Ovary (tissue), 9 donors: ENCODE measurements around the gene DRC1. TPM values are rescaled to one million over a fixed set of nuclear protein-coding genes. Genes with fewer than 3 reads are reported as not detected.

Experiments used
- DNase-seq, 5 donors: peaks; one replicate each; pipeline ENCODE4 v3.0.0-alpha.2; 2019 to 2020
- H3K27ac ChIP-seq, 2 donors: fragments of 200-600 bp; one replicate each; pipeline versions ENCODE4 v1.5.1 to v1.8.0; 2019 to 2022
- H3K27me3 ChIP-seq: fragments of 200-600 bp; one replicate; pipeline ENCODE4 v1.8.0; 2022
- H3K36me3 ChIP-seq: fragments of 200-600 bp; sonication (generic); one replicate; pipeline ENCODE4 v1.5.1; 2019
- H3K4me1 ChIP-seq: one replicate; pipeline ENCODE4 v1.8.1; 2013; ENCODE audit warnings: mild to moderate bottlenecking, moderate library complexity; ENCODE audit not compliant: insufficient read depth
- H3K4me3 ChIP-seq: fragments of 200-600 bp; sonication (generic); one replicate; pipeline ENCODE4 v1.5.1; 2017
- H3K9me3 ChIP-seq, 2 donors: fragments of 200-600 bp in 1 of 2; sonication (generic) in 1 of 2; one replicate each; pipeline versions ENCODE4 v1.5.1 to v1.8.1; 2013 to 2019; ENCODE audit warnings: mild to moderate bottlenecking in 1 of 2, moderate library complexity in 1 of 2
- EP300 ChIP-seq: sonication (generic); formaldehyde crosslinking; IDR thresholded peaks from one replicate; pipeline ENCODE4 v1.6.1; 2017; ENCODE audit warnings: antibody characterized with exemption
- POLR2A ChIP-seq: fragments of 450-650 bp; IDR thresholded peaks from one replicate; pipeline ENCODE4 v1.6.1; 2017; ENCODE audit warnings: antibody characterized with exemption, mild to moderate bottlenecking, moderate library complexity
- WGBS, 3 donors: extraction: QIAGEN DNeasy Blood & Tissue Kit in 1 of 3; methylation state at CpG; one replicate each; pipeline versions ENCODE4 v1.1.5 to v1.1.7; 2013 to 2017; 5-methylcytosine and 5-hydroxymethylcytosine counted together
- intact Hi-C, 4 donors: fragments of 100-400 bp; cut with DNase I; formaldehyde crosslinking; loops; one replicate each; pipeline versions ENCODE4 v1.11.0 to v1.15.1; 2022 to 2023
- polyA plus RNA-seq, 2 donors: library from polyadenylated mRNA; stranded (reverse); fragments of 200-250 nt in 1 of 2; fragments of 350-450 nt in 1 of 2; fragmentation: Illumina TruSeq in 1 of 2; extraction: RNeasy Lipid Tissue Mini Kit (QIAGEN cat#74804) in 1 of 2; gene quantifications; one replicate each; pipeline ENCODE4 v1.2.3, GENCODE V29; 2013 to 2014
- total RNA-seq, 7 donors: library from RNA; depleted of rRNA in 2 of 7; stranded (reverse); fragments of >200 nt in 2 of 7; fragmentation: NEBNext Ultra II Directional in 3 of 7; extraction: Animal tissue kit (Norgen Biotek cat#: 25700) in 3 of 7; gene quantifications; one replicate each; pipeline versions ENCODE4 v1.1.0 to v1.2.4, GENCODE V29; 2016 to 2023
- TF ChIP-seq, protein P1 (sequence below), 3 donors: fragments of 450-650 bp in 2 of 3; fragments of 200-600 bp in 1 of 3; IDR thresholded peaks; one replicate each; pipeline versions ENCODE4 v1.5.1 to v1.8.0; 2016 to 2022; ENCODE audit warnings: antibody characterized with exemption in 3 of 3, mild to moderate bottlenecking in 1 of 3
- donor health status: DM: no; HTN: no; CAD: no; lungs with moderate emphysema.
- donor health status: DM: no; HTN: no; CAD: no.
- donor health status: Bipolar disorder and iron deficiency.
- donor health status: DM: yes; HTN: yes; CAD: no.
- donor health status: DM: no; HTN: no; CAD: no.
- donor health status: DM: yes; HTN: yes; CAD: no.

Gene DRC1
- total and polyA plus RNA-seq, 9 donors, result 0.05 to 11.8 (median 1.2) TPM; not detected in 3

DNA sequence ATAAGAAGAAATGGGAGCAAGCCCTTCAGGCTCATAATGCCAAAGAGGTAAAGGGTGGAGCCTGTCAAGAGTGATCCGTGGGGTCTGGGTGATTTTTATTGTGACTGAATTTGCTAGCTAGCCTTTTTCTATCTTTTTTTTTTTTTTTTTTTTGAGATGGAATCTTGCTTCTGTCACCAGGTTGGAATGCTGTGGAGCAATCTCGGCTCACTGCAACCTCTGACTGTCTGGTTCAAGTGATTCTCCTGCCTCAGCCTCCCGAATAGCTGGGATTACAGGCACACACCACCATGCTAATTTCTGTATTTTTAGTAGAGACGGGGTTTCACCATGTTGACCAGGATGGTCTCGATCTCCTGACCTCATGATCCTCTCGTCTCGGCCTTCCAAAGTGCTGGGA, 29.1 kb downstream of the DRC1 start:
- peaks cover 2% of the 10 kb centered on the region for H3K4me1 ChIP-seq
- intact Hi-C loops, result no loop called here
- no peak for DNase-seq
- no peak overlapping the region for H3K27ac ChIP-seq
- H3K4me3 ChIP-seq, result no peak overlapping the region
- TF ChIP-seq, protein P1, sequence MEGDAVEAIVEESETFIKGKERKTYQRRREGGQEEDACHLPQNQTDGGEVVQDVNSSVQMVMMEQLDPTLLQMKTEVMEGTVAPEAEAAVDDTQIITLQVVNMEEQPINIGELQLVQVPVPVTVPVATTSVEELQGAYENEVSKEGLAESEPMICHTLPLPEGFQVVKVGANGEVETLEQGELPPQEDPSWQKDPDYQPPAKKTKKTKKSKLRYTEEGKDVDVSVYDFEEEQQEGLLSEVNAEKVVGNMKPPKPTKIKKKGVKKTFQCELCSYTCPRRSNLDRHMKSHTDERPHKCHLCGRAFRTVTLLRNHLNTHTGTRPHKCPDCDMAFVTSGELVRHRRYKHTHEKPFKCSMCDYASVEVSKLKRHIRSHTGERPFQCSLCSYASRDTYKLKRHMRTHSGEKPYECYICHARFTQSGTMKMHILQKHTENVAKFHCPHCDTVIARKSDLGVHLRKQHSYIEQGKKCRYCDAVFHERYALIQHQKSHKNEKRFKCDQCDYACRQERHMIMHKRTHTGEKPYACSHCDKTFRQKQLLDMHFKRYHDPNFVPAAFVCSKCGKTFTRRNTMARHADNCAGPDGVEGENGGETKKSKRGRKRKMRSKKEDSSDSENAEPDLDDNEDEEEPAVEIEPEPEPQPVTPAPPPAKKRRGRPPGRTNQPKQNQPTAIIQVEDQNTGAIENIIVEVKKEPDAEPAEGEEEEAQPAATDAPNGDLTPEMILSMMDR (IDR thresholded peaks at IDR 0.05), result no peak
- TF ChIP-seq EP300 (no peak), POLR2A (no peak)
- H3K27me3 ChIP-seq, result no peaks in the 10 kb centered on the region
- H3K36me3 ChIP-seq, result no peaks in the 10 kb centered on the region
- no peaks in the 10 kb centered on the region for H3K9me3 ChIP-seq
- 87 to 94% (median 92%) methylated on average over 7 of the region's 7 CpGs for WGBS, 3 donors

DNA sequence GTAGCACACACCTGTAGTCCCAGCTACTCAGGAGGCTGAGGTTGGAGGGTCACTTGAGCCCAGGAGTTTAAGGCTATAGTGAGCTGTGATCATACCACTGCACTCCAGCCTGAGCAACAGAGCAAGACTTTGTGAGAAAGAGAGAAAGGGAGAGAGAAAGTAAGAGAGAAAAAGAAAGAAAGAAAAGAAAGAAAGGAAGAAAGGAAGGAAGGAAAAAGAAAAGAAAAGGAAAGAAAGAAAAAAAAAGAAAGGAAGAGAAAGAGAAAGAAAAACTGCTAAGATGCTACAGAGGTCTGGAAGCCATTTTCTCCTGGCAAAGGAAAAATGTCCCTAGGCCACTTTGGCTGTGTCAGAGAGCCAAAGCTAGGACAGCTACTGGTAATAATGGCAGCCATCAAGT, 30.6 kb downstream of the DRC1 start:
- peaks cover 2% of the 10 kb centered on the region for H3K4me1 ChIP-seq
- TF ChIP-seq EP300, result no peak
- TF ChIP-seq, protein P1 (IDR thresholded peaks at IDR 0.05), result no peak
- no peak for TF ChIP-seq POLR2A
- H3K27me3 ChIP-seq, result no peaks in the 10 kb centered on the region
- H3K4me3 ChIP-seq, result no peak overlapping the region
- intact Hi-C loops, result no loop called here
- no peak for DNase-seq
- H3K9me3 ChIP-seq, result no peaks in the 10 kb centered on the region
- no peak overlapping the region for H3K27ac ChIP-seq
- H3K36me3 ChIP-seq, result no peaks in the 10 kb centered on the region

DNA sequence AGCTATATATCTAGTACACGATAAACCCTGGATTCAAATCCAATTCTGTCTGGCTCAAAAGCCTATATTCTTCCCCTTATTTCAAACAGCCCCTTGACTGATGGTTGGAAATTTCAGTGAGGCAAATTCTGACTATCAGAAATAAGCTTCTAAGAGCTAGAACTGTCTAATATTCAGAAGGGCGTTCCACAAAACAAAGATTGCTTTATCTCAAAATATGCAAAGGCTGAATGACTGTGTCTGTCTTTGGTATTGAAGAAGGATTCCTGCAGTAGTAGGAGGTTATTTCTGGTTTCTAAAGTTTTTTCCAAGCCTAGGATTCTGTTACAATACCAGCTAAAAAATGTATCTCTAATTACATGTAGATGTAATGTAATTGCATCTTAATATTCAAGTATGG, 31.1 kb downstream of the DRC1 start:
- WGBS, 3 donors, result 12 to 51% (median 20%) methylated on average over 2 of the region's 2 CpGs
- peaks cover 2% of the 10 kb centered on the region for H3K4me1 ChIP-seq
- no peak overlapping the region for H3K27ac ChIP-seq
- intact Hi-C loops, result no loop called here
- no peak for DNase-seq
- TF ChIP-seq EP300 (no peak), POLR2A (no peak)
- TF ChIP-seq, protein P1 (IDR thresholded peaks at IDR 0.05), result no peak
- H3K9me3 ChIP-seq, result no peaks in the 10 kb centered on the region
- no peak overlapping the region for H3K4me3 ChIP-seq
- no peaks in the 10 kb centered on the region for H3K27me3 ChIP-seq
- H3K36me3 ChIP-seq, result no peaks in the 10 kb centered on the region

DNA sequence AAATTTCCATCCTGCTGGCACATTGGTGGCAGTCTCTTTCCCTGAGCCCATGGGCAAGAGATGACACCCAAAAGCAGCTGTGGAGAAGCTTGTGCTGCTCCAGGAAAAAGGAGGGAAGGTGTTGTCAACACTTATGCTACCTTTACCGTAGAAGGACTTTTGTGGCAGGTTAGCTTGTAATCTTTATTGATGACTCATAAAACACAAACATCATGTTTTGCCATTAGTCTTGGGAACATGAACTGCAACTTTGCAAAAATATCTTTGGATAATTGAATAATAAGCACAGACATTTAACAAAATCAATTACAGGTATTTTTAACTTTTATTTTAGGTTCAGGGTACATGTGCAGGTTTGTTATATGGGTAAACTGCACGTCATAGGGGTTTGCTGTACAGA, 33.4 kb downstream of the DRC1 start:
- no peak for TF ChIP-seq EP300
- no peak for TF ChIP-seq POLR2A
- TF ChIP-seq, protein P1 (IDR thresholded peaks at IDR 0.05), result no peak
- H3K36me3 ChIP-seq, result no peaks in the 10 kb centered on the region
- 82 to 88% (median 83%) methylated on average over 2 of the region's 2 CpGs for WGBS, 3 donors
- H3K4me1 ChIP-seq, result peaks cover 2% of the 10 kb centered on the region
- H3K9me3 ChIP-seq, result no peaks in the 10 kb centered on the region
- no peaks in the 10 kb centered on the region for H3K27me3 ChIP-seq
- intact Hi-C loops, result no loop called here
- DNase-seq, result no peak
- H3K4me3 ChIP-seq, result no peak overlapping the region
- no peak overlapping the region for H3K27ac ChIP-seq

DNA sequence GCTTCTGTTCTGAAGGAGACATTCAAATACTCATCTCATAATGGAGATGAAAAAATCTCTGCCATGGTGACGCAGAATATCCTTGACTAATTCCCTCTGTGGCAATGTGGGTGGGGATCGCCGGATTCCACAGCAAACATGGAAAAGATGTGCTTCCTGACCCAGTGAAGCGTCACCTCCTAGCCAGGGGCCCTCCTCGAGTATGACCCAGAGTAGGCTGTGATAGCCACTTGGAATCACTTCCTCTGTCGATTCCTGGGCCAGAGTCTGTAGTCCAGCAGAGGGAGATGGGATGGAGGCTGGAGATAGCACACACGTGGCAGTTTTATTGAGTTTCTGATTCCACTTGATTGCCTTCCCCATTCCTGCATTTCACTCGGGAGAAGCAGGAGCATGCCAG, 36.8 kb downstream of the DRC1 start:
- Histone ChIP-seq H3K9me3 (no peaks in the 10 kb centered on the region), H3K27me3 (no peaks in the 10 kb centered on the region)
- DNase-seq, result no peak

More for the DNA sequence above, 36.8 kb downstream of the DRC1 start:
- whole genome bisulfite sequencing, 3 donors, result 57 to 59% (median 58%) methylated on average over 8 of the region's 8 CpGs
- Histone ChIP-seq H3K4me3 (no peak overlapping the region), H3K27ac (no peak overlapping the region), H3K4me1 (peaks cover 2% of the 10 kb centered on the region), H3K36me3 (no peaks in the 10 kb centered on the region)
- no peak for TF ChIP-seq EP300
- no peak for TF ChIP-seq POLR2A
- TF ChIP-seq, protein P1 (IDR thresholded peaks at IDR 0.05), result no peak
- intact Hi-C loops, result no loop called here
